Breast epithelium (tissue), 3 donors: ENCODE measurements around the gene SETD2.

Experiments
- CTCF ChIP-seq, 3 donors: fragments of 450-650 bp; IDR thresholded peaks; one replicate each; pipeline ENCODE4 v1.5.1; 2016 to 2017; ENCODE audit warnings: antibody characterized with exemption in 3 of 3, mild to moderate bottlenecking in 3 of 3, moderate library complexity in 3 of 3
- POLR2AphosphoS5 ChIP-seq, 3 donors: sonication (generic); formaldehyde crosslinking; IDR thresholded peaks; one replicate each; pipeline ENCODE4 v1.6.1; 2017; ENCODE audit warnings: antibody characterized with exemption in 3 of 3

- TF ChIP-seq CTCF (IDR thresholded peaks at IDR 0.05) = no peak
- TF ChIP-seq POLR2AphosphoS5 (IDR thresholded peaks at IDR 0.05) = no peak
Observed at GRCh38 chr3:47156396-47156795, 7.5 kb downstream of the SETD2 start.
